ENCODE data around the gene SMIM23. TPM values are rescaled to one million over a fixed set of nuclear protein-coding genes. Genes with fewer than 3 reads are reported as not detected.

The SMIM23 gene
- total and polyA plus RNA-seq, 10 of the 15 experiments (the other 5 are each of a cell fraction or from before 2014, with no cell fraction given), result not detected

GRCh38 chr5:171776213-171776612 is 9.4 kb upstream of the SMIM23 start (continued):
- no peak for TF ChIP-seq IKZF1 (conservative IDR thresholded peaks at IDR 0.05)
- TF ChIP-seq USF2 (IDR thresholded peaks at IDR 0.05; ENCODE audit: borderline replicate concordance, low read depth, low read length), result no peak
- TF ChIP-seq MYB (IDR thresholded peaks at IDR 0.05; ENCODE audit: borderline replicate concordance, low read depth, low read length), result no peak
- no peak for TF ChIP-seq KDM1A (IDR thresholded peaks at IDR 0.05; ENCODE audit: borderline replicate concordance)

- Histone ChIP-seq H3K4me3 (no peak overlapping the region), H2AFZ (ENCODE audit: control insufficient read depth, low read depth, low read length) (no peak overlapping the region), H3K79me2 (ENCODE audit: control insufficient read depth, insufficient read depth, low read length) (no peaks in the 10 kb centered on the region), H3K4me1 (ENCODE audit: control insufficient read depth, insufficient read depth, low read length) (no peaks in the 10 kb centered on the region), H3K27me3 (replicated peaks in 1 of 2; ENCODE audit: control insufficient read depth in 2 of 2, insufficient read depth in 2 of 2, low read length in 1 of 2) (no peaks in the 10 kb centered on the region; a peak in 2 of 4 replicates), H4K20me1 (ENCODE audit: control insufficient read depth, insufficient read depth) (no peaks in the 10 kb centered on the region), H3K27ac (ENCODE audit: control insufficient read depth, insufficient read depth) (no peak overlapping the region), H3K36me3 (ENCODE audit: control insufficient read depth in 2 of 2, insufficient read depth in 2 of 2, low read length in 1 of 2) (no peaks in the 10 kb centered on the region), H3K9me3 (replicated peaks; ENCODE audit: control insufficient read depth, insufficient read depth, low read length) (no peaks in the 10 kb centered on the region), H3K9ac (ENCODE audit: control insufficient read depth, insufficient read depth, low read length) (no peak overlapping the region), H3K4me2 (ENCODE audit: control insufficient read depth, insufficient read depth) (no peak overlapping the region)
- no peak for FAIRE-seq
- ChIA-PET SMC1A (ENCODE audit: uncharacterized antibody, unreplicated experiment) (no interaction called here), RAD21 (ENCODE audit: unreplicated experiment) (no interaction called here), POLR2A (no interaction called here), CTCF (no interaction called here)
- WGBS (ENCODE audit: insufficient coverage, insufficient replicate concordance, low lambda C conversion rate, missing lambda C conversion rate), result 55% methylated on average over 19 of the region's 19 CpGs
- no peak for DNase-seq (ENCODE audit: low read depth, low spot score)
- intact Hi-C loops (cut with micrococcal nuclease; ENCODE audit: unreplicated experiment), result no loop called here
- in situ Hi-C loops (cut with MboI), result no loop called here
- no TSS peak for BruUV-seq (replicated peaks)
- TF ChIP-seq CHD4 (IDR thresholded peaks at IDR 0.05) (no peak), PKNOX1 (IDR thresholded peaks at IDR 0.05) (no peak), TAF1 (IDR thresholded peaks at IDR 0.05; ENCODE audit: borderline replicate concordance, low read depth, low read length) (no peak), BCL11A (IDR thresholded peaks at IDR 0.05; ENCODE audit: low read depth, low read length) (no peak), BRCA1 (IDR thresholded peaks at IDR 0.05; ENCODE audit: low read depth, low read length) (no peak), ZBTB4 (CRISPR knock-in tag; IDR thresholded peaks at IDR 0.05) (no peak), TCF7 (IDR thresholded peaks at IDR 0.05; ENCODE audit: borderline replicate concordance) (no peak), SIN3A (IDR thresholded peaks at IDR 0.05; ENCODE audit: low read depth, low read length) (no peak)
- no peak for ATAC-seq
Measured at GRCh38 chr5:171776770-171777759, 8.6 kb upstream of the SMIM23 start.

All from GM12878 (cell line).